HG02678 (cell line): ENCODE measurements around the gene SCAP.
"Not testable (repeated sequence)": the region's sequence is repeated elsewhere in the genome, so short reads cannot be mapped to it uniquely, and the experiment has no call there.

Experiments
- ATAC-seq: cut with Tn5 transposase; IDR thresholded peaks from one replicate; pipeline ENCODE4 v1.9.1; 2021; ENCODE audit warnings: mild to moderate bottlenecking, moderate library complexity; ENCODE audit not compliant: unreplicated experiment

The SCAP gene

GRCh38 chr3:47370020-47370419, 105.7 kb downstream of the SCAP start:
- not testable (repeated sequence) for ATAC-seq

- ATAC-seq: no peak
These were observed 108.1 kb downstream of the SCAP start for GRCh38 chr3:47367631-47368030.

- no peak for ATAC-seq
These were observed 108.9 kb downstream of the SCAP start for GRCh38 chr3:47366833-47367232.

GRCh38 chr3:47365213-47366153, 110.3 kb downstream of the SCAP start:
- no peak for ATAC-seq
